DND-41 (cell line): ENCODE results near the gene RHOJ.

Experiments
- EZH2 ChIP-seq: IDR thresholded peaks from 3 replicates; pipeline ENCODE4 v1.6.1; 2012; ENCODE audit warnings: borderline replicate concordance, low read depth, mild to moderate bottlenecking, moderate library complexity, low read length, inconsistent platforms; ENCODE audit not compliant: severe bottlenecking
- TF ChIP-seq, protein P1 (sequence below): IDR thresholded peaks from 2 replicates; pipeline ENCODE4 v1.5.1; 2012; ENCODE audit warnings: borderline replicate concordance, low read length, moderate library complexity, mild to moderate bottlenecking; ENCODE audit not compliant: poor library complexity, severe bottlenecking; ENCODE audit errors: extremely low read depth

- TF ChIP-seq, protein P1, sequence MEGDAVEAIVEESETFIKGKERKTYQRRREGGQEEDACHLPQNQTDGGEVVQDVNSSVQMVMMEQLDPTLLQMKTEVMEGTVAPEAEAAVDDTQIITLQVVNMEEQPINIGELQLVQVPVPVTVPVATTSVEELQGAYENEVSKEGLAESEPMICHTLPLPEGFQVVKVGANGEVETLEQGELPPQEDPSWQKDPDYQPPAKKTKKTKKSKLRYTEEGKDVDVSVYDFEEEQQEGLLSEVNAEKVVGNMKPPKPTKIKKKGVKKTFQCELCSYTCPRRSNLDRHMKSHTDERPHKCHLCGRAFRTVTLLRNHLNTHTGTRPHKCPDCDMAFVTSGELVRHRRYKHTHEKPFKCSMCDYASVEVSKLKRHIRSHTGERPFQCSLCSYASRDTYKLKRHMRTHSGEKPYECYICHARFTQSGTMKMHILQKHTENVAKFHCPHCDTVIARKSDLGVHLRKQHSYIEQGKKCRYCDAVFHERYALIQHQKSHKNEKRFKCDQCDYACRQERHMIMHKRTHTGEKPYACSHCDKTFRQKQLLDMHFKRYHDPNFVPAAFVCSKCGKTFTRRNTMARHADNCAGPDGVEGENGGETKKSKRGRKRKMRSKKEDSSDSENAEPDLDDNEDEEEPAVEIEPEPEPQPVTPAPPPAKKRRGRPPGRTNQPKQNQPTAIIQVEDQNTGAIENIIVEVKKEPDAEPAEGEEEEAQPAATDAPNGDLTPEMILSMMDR = no peak
- TF ChIP-seq EZH2 = no peak
Measured at GRCh38 chr14:63209160-63209559, 4.9 kb downstream of the RHOJ start.
